ENCODE data around the gene CASP8AP2. TPM values are rescaled to one million over a fixed set of nuclear protein-coding genes. Genes with fewer than 3 reads are reported as not detected.

Gene CASP8AP2
- total RNA-seq, 1 experiment from 2014 or later, result 19.3 TPM

DNA sequence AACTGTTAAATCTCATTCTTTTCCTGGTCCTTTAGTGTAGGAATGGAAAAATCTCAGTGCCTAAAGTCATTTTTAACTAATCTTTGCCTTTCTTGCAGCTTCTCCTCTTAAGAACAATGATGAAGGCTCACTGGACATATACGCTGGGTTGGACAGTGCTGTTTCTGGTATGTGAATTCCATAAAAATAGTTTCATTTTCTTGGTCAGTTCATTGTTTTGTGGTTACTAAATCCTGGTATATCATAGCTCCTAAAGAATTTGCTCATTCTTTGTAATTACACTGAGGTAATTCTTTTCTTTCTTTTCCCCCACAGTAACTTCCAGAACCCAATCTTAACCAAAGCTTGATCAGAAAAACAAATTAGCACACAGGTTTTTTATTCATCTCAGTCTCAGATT lies 23.4 kb downstream of the CASP8AP2 start:
- H3K27ac Mint-ChIP-seq (ENCODE audit: unreplicated experiment), result no peak overlapping the region
- no TSS peak for BruUV-seq (replicated peaks)
- intact Hi-C loops (cut with micrococcal nuclease; ENCODE audit: unreplicated experiment), result no loop called here
- Histone ChIP-seq H3K27me3 (replicated peaks; ENCODE audit: control insufficient read depth, insufficient read depth, low read length) (no peaks in the 10 kb centered on the region), H3K4me1 (no peaks in the 10 kb centered on the region), H3K4me3 (ENCODE audit: low read depth, low read length) (no peak overlapping the region), H3K36me3 (ENCODE audit: control insufficient read depth, insufficient read depth, low read length) (no peaks in the 10 kb centered on the region), H3K9me3 (no peaks in the 10 kb centered on the region)
- ChIA-PET POLR2A (no interaction called here), CTCF (no interaction called here)
- H3K36me3 Mint-ChIP-seq (ENCODE audit: insufficient read depth, unreplicated experiment), result peaks cover 59% of the 10 kb centered on the region
- DNase-seq, result no peak
- no peaks in the 10 kb centered on the region for H3K4me1 Mint-ChIP-seq (ENCODE audit: low read depth, unreplicated experiment)
- H3K9me3 Mint-ChIP-seq (ENCODE audit: unreplicated experiment), result no peaks in the 10 kb centered on the region
- TF ChIP-seq, protein P1, sequence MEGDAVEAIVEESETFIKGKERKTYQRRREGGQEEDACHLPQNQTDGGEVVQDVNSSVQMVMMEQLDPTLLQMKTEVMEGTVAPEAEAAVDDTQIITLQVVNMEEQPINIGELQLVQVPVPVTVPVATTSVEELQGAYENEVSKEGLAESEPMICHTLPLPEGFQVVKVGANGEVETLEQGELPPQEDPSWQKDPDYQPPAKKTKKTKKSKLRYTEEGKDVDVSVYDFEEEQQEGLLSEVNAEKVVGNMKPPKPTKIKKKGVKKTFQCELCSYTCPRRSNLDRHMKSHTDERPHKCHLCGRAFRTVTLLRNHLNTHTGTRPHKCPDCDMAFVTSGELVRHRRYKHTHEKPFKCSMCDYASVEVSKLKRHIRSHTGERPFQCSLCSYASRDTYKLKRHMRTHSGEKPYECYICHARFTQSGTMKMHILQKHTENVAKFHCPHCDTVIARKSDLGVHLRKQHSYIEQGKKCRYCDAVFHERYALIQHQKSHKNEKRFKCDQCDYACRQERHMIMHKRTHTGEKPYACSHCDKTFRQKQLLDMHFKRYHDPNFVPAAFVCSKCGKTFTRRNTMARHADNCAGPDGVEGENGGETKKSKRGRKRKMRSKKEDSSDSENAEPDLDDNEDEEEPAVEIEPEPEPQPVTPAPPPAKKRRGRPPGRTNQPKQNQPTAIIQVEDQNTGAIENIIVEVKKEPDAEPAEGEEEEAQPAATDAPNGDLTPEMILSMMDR (IDR thresholded peaks at IDR 0.05; ENCODE audit: insufficient read depth in 1 of 2, low read depth in 1 of 2, low read length in 1 of 2, severe bottlenecking in 1 of 2, unreplicated experiment in 1 of 2), result no peak
- H3K4me3 Mint-ChIP-seq (ENCODE audit: unreplicated experiment), result no peak overlapping the region
- no peaks in the 10 kb centered on the region for H3K27me3 Mint-ChIP-seq (ENCODE audit: insufficient read depth, unreplicated experiment)

DNA sequence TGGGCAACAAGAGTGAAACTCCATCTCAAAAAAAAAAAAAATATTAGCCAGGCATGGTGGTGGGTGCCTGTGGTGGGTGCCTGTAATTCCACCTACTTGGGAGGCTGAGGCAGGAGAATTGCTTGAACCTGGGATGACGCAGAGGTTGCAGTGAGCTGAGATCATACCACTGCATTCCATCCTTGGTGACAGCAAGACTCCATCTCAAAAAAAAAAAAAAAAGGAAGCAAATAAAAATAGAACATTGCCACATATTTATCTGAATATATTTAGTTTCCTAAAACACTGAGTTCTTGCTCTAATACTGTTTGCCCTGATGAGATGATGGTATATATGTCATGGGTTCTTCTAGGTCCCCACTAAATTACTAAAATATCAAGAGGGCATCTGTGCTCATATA lies 28.4 kb downstream of the CASP8AP2 start:
- no peak overlapping the region for H3K4me3 Mint-ChIP-seq (ENCODE audit: unreplicated experiment)
- no peaks in the 10 kb centered on the region for H3K4me1 ChIP-seq
- H3K4me1 Mint-ChIP-seq (ENCODE audit: low read depth, unreplicated experiment), result no peaks in the 10 kb centered on the region
- TF ChIP-seq, protein P1 (IDR thresholded peaks at IDR 0.05; ENCODE audit: insufficient read depth in 1 of 2, low read depth in 1 of 2, low read length in 1 of 2, severe bottlenecking in 1 of 2, unreplicated experiment in 1 of 2), result no peak
- H3K27me3 ChIP-seq (replicated peaks; ENCODE audit: control insufficient read depth, insufficient read depth, low read length), result no peaks in the 10 kb centered on the region
- no peak overlapping the region for H3K27ac Mint-ChIP-seq (ENCODE audit: unreplicated experiment)
- no peaks in the 10 kb centered on the region; the same call in 1 of the 2 replicates for H3K36me3 ChIP-seq (ENCODE audit: control insufficient read depth, insufficient read depth, low read length)
- H3K27me3 Mint-ChIP-seq (ENCODE audit: insufficient read depth, unreplicated experiment), result no peaks in the 10 kb centered on the region
- POLR2A ChIA-PET, result no interaction called here
- no TSS peak for BruUV-seq (replicated peaks)
- H3K4me3 ChIP-seq (ENCODE audit: low read depth, low read length), result no peak overlapping the region
- intact Hi-C loops (cut with micrococcal nuclease; ENCODE audit: unreplicated experiment), result no loop called here
- no peaks in the 10 kb centered on the region for H3K9me3 Mint-ChIP-seq (ENCODE audit: unreplicated experiment)
- H3K36me3 Mint-ChIP-seq (ENCODE audit: insufficient read depth, unreplicated experiment), result peaks cover 74% of the 10 kb centered on the region
- H3K9me3 ChIP-seq, result no peaks in the 10 kb centered on the region
- no peak for DNase-seq
- CTCF ChIA-PET, result no interaction called here

DNA sequence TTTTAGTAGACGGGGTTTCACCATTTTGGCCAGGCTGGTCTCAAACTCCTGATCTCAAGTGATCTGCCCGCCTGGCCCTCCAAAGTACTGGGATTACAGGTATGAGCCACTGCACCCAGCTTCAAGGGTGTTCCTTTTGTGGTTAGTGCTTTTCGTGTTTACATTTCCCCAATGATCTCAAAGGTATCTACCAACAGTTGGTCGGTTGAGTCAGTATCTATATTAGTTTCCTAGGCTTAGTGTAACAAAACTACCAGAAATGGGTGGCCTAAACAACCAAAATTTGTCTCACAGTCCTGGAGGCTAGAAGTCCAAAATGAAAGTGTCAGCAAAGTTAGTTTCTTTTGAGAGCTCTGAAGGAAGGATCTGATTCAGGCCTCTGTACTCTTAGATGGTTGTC lies 30.1 kb downstream of the CASP8AP2 start:
- Histone ChIP-seq H3K27me3 (replicated peaks; ENCODE audit: control insufficient read depth, insufficient read depth, low read length) (no peaks in the 10 kb centered on the region), H3K9me3 (no peaks in the 10 kb centered on the region), H3K4me1 (no peaks in the 10 kb centered on the region), H3K36me3 (ENCODE audit: control insufficient read depth, insufficient read depth, low read length) (no peaks in the 10 kb centered on the region; the same call in 1 of the 2 replicates), H3K4me3 (ENCODE audit: low read depth, low read length) (no peak overlapping the region)
- Mint-ChIP-seq H3K27me3 (ENCODE audit: insufficient read depth, unreplicated experiment) (no peaks in the 10 kb centered on the region), H3K9me3 (ENCODE audit: unreplicated experiment) (no peaks in the 10 kb centered on the region), H3K27ac (ENCODE audit: unreplicated experiment) (no peak overlapping the region), H3K4me1 (ENCODE audit: low read depth, unreplicated experiment) (no peaks in the 10 kb centered on the region), H3K36me3 (ENCODE audit: insufficient read depth, unreplicated experiment) (peaks cover 68% of the 10 kb centered on the region), H3K4me3 (ENCODE audit: unreplicated experiment) (no peak overlapping the region)
- TF ChIP-seq, protein P1 (IDR thresholded peaks at IDR 0.05; ENCODE audit: insufficient read depth in 1 of 2, low read depth in 1 of 2, low read length in 1 of 2, severe bottlenecking in 1 of 2, unreplicated experiment in 1 of 2), result no peak
- intact Hi-C loops (cut with micrococcal nuclease; ENCODE audit: unreplicated experiment), result no loop called here
- ChIA-PET CTCF (no interaction called here), POLR2A (no interaction called here)
- DNase-seq, result no peak
- BruUV-seq (replicated peaks), result no TSS peak
